ENCODE data around the gene CST11.
"Not testable (repeated sequence)": the region's sequence is repeated elsewhere in the genome, so short reads cannot be mapped to it uniquely, and the experiment has no call there.

CST11 gene

GRCh38 chr20:23452776-23453175 is at the start of gene CST11:
Gene CST11, minus strand, starts transcription at chr20:23452876. Its CDS starts 65 bp downstream, at chr20:23452811.
- no peak for DNase-seq (ENCODE audit: low read depth)

- no peak for DNase-seq (ENCODE audit: low read depth)
Observed at GRCh38 chr20:23501926-23502325, 49.2 kb upstream of the CST11 start.

DNA sequence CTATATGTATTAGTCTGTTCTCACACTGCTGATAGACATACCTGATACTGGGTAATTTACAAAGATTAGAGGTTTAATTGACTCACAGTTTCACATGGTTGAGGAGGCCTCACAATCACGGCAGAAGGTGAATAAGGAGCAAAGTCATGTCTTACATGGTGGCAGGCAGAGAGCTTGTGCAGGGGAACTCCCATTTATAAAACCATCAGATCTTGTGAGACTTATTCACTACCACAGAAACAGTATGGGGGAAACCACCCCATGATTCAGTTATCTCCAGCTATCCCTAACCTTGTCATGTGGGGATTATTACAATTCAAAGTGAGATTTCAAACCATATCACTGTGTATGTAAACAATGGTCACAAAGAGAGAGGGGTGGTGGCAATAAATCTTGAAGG is 44.9 kb upstream of the CST11 start:
- DNase-seq (ENCODE audit: low read depth), result no peak

GRCh38 chr20:23493172-23493772 is 40.6 kb upstream of the CST11 start:
- DNase-seq (ENCODE audit: low read depth), result no peak

DNA sequence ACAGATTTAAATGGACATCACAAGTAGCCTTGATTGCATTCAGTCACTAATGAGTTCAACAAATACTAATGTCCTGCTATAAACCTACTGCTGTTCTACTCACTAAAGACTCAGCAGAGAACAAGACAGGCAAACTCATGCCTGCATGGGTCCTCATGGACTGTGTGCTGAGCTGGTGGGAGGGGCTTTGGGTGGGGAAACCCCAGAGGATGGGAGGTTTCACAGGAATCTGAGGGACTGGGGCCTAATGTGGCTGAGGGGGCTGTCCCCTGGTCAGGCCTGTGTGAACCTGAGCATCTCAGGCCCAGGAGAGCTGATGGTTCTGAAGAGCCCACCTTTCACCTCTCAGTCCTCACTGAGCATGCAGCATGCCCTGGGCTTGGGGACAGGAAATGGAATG is 39.6 kb upstream of the CST11 start:
- DNase-seq (ENCODE audit: low read depth), result no peak

- DNase-seq (ENCODE audit: low read depth), result no peak
Observed at GRCh38 chr20:23490817-23491216, 38.1 kb upstream of the CST11 start, which contains the start of gene CST8. Gene CST8, plus strand, starts transcription at chr20:23491117. Its CDS starts 551 bp downstream, at chr20:23491668.

GRCh38 chr20:23488996-23489395 is 36.3 kb upstream of the CST11 start:
- DNase-seq (ENCODE audit: low read depth), result no peak

- DNase-seq (ENCODE audit: low read depth), result no peak
Observed at GRCh38 chr20:23488470-23488869, 35.8 kb upstream of the CST11 start.

DNA sequence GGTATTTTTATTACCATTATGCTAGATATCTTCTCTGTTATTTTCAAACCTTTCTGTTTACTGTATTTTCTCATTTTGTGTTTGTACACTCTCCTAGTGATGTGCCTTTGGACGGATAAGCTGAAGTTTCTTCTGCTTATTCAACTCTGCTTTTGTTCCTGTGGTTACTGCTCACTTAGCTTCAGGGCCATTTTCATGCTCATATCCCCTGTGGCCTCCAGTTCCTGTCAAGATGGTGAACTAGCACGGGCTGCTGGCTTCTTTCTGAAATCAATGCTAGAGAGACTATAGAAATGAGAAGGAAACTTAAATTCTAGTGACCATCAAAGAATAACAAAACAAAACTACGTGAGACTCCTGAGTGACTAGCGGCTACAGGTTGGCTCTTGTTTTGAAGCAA is 31.4 kb upstream of the CST11 start:
- DNase-seq (ENCODE audit: low read depth), result no peak

DNA sequence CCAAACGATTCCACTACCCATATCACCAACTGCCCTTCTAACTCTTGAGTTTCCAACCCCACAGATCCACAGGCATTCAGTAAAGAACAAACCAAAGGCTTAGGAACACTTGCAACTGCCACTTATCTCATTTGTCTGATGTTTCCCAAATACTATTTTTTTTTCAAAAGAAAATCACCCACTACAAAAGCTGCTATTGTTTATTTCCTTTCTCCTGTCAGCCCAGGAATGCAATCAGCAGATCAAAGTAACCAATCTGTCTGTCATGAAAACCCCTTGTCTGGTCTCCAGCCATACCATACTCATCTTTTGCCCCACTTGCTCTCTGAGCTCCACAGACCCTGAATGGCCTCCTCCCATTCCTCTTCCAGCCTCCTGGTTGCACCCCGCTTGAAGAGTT is 29.5 kb upstream of the CST11 start:
- no peak for DNase-seq (ENCODE audit: low read depth)

GRCh38 chr20:23479043-23479442 is 26.4 kb upstream of the CST11 start:
- DNase-seq (ENCODE audit: low read depth), result no peak

DNA sequence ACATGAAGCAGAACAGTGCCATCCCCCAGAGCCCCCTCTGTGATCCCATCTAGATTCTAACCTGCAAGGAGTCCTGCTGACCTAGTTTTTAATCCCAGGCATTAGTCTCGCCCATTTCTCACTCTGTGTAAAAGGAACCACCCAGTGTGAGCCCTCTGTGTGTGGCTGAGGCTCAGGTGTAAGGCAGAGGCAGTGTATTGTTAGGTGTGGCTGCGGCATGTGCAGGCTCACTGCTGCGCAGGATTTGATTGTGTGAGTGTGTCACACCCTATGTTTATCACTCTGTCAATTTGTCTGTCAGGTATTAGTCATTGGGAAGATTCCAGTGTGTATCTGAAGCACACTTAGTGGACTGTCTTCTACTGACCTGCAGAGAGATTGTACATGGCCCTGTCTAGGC is 24.5 kb upstream of the CST11 start:
- no peak for DNase-seq (ENCODE audit: low read depth)

DNA sequence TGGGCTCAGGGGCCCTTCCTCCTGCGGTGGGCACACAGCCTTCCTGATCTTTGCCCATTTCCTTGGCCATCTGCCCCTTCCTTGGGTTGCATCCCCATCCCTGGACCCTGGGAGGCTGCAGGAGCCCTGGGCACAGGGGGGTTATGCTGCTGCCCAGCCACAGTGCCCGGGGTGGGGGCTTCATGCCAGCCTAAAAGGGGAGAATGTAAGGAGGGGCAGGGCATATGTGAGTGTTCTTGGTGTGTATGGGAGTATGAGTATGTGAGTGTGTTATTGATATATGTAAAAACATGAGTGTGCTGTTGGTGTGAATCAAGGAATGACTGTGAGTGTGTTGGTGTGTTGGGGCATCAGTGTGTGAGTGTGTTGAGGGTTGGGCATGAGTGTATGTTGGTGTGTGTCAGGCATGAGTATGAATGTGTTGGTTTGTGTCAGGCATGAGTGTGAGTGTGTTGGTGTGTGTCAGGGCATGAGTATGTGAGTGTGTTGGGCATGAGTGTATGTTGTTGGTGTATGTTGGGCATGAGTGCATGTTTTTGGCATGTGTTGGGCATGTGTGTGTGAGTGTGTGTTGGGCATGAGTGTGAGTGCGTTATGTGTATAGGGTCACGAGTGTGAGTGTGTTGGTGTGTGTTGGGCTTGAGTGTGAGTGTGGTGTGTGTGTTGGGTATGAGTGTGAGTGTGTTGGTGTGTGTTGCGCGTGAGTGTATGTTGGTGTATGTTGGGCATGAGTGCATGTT is 23.5 kb upstream of the CST11 start:
- no peak for DNase-seq (ENCODE audit: low read depth)

DNA sequence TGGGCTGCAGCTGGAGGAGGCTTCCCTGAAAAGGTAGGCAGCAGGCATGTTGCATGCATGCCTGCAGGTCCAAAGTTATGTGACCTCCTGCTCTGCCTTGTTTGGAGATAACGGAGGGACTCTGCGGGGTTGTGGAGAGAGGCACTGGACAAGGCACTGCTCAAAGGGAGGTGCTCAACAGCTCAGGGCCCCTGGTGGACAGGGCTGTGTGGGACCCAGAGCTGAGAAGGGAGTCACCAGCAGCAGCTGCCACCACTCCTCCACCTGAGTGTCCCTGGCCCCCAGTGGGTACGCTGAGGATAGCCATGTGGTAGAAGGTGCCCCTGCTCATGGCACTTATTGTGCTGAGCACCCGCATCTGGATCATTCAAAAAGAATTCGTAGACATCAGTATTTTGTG is 22.7 kb upstream of the CST11 start:
- DNase-seq (ENCODE audit: low read depth), result no peak

GRCh38 chr20:23473293-23473692 is 20.6 kb upstream of the CST11 start:
- DNase-seq (ENCODE audit: low read depth), result not testable (repeated sequence)

- DNase-seq (ENCODE audit: low read depth), result not testable (repeated sequence)
Observed at GRCh38 chr20:23472306-23472705, 19.6 kb upstream of the CST11 start.

- not testable (repeated sequence) for DNase-seq (ENCODE audit: low read depth)
Observed at GRCh38 chr20:23466961-23467360, 14.3 kb upstream of the CST11 start.

- no peak for DNase-seq (ENCODE audit: low read depth)
Observed at GRCh38 chr20:23461180-23461579, 8.5 kb upstream of the CST11 start.

DNA sequence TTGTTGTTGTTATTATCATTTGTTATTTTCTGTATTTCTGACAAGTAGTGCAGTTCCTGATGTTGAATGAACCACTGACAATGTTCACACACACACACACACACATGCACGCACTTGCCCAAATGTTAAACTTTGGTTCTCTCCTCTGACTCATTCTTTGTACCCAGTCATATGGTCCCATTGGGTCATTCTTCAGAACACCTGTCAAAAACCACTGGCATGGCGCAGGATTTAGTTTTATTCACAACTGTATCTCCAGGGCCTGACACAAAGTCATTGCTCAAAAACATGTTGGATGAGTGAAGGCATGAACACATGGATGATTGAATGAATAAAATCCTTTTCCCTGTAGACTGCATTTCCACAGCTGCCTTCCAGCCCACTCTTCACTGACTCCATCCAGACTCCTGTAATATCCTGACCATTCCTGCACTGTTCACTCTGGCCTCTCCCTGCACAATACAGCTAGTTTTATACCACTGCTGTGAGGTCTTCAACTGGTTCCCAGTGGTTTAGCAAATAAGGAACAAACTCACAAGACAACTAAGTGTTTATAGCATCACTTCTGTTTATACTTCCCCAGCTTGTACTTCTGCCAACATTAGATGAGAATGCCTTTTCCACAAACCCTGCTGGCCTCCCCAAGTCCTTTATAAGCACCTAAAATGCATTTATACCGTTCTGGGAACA is 6.9 kb upstream of the CST11 start:
- DNase-seq (ENCODE audit: low read depth), result no peak

GRCh38 chr20:23456873-23457272 is 4.2 kb upstream of the CST11 start:
- DNase-seq (ENCODE audit: low read depth), result no peak

- no peak for DNase-seq (ENCODE audit: low read depth)
Observed at GRCh38 chr20:23456409-23456808, 3.7 kb upstream of the CST11 start.

DNA sequence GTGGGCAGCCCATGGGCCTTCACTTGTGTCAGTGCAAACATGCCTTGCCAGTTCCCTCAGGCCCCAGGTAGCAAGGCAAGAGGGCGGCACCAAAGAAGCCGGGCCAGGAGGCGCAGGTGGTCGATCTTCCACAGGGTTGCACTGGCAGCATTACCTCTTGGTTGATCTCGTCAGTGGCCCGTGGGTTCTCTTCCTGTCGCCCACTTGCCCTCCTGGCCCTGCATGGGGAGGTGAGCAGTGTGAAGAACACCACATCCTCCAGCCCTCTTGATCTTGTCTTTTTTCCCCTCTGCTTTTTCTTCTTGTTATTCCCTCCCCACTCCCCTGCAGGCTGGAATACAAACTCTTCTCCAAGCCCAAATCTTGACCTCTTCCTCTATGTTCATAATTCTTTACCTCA is 3.0 kb upstream of the CST11 start:
- DNase-seq (ENCODE audit: low read depth), result no peak

DNA sequence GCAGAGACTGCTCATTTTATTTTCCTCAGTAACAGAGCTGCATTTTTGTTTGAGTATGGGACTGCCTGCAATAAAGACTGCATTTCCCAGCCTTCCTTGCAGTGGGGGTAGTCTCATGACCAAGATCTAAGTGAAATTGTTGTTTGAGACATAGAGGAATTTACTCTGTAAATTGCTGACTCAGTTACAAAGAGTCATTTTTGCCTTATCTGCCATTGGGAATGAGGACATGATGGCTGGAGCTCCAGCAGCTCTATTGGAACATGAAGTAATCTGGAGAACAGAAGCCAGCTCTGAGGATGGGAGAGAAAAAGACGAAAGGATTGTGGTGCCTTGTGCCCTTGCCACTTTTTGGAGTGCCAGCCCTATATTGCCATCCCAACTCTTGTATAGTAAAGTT is 2.1 kb upstream of the CST11 start:
- DNase-seq (ENCODE audit: low read depth), result no peak

All from activated T-helper 1 cell treated with Interleukin-2 at 50 U/mL for 16 hours (primary cell).